Measurements from ENCODE around the gene TNFSF11. TPM values are rescaled to one million over a fixed set of nuclear protein-coding genes. Genes with fewer than 3 reads are reported as not detected.

Gene TNFSF11
- total RNA-seq, 5 donors from 2014 or later (not counting 1 experiment from before 2014, with no cell fraction given) = 0.21 to 1.3 (median 0.50) TPM; not detected in 1

DNA sequence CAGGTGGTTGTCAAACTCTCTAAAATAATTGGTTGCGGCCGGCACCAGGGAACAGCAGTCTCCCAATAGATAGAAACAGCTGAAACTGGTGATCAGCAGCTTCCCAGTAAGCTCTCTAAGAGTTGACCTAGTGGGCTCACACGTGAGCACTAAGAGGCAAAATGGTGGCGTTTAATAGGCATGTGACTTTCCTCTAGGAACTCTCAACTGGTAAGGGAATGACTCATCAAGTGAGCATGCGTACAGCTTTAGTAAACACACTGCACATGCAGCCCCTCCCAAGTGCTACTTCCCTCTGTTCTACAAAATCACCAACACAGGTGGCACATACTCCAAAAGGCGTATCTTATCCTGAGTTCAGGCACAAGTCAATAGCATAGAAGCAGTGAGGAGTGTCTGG lies 41.7 kb downstream of the TNFSF11 start:
- no peak overlapping the region for H3K27ac Mint-ChIP-seq
- no peaks in the 10 kb centered on the region for H3K36me3 Mint-ChIP-seq
- Histone ChIP-seq H3K27me3 (replicated peaks in 1 of 2; ENCODE audit: control insufficient read depth in 2 of 2, extremely low read depth in 1 of 2, insufficient read depth in 2 of 2, low read length in 1 of 2) (peaks cover 0 to 7% of the 10 kb centered on the region in 2 experiments), H3K27ac (ENCODE audit: low read length) (no peak overlapping the region), H3K4me1 (ENCODE audit: control insufficient read depth in 1 of 2, extremely low read depth in 1 of 2, insufficient read depth in 2 of 2, low read length in 2 of 2) (no peaks in the 10 kb centered on the region), H3K9me3 (no peaks in the 10 kb centered on the region), H3K36me3 (ENCODE audit: control insufficient read depth in 2 of 2, extremely low read depth in 1 of 2, insufficient read depth in 1 of 2, low read length in 1 of 2) (no peaks in the 10 kb centered on the region), H3K4me3 (ENCODE audit: control insufficient read depth in 1 of 2, extremely low read depth in 1 of 2, low read length in 1 of 2) (no peak overlapping the region)
- DNase-seq (no peak), ATAC-seq (replicated peaks in 1 of 4) (no peak)
- H3K4me1 Mint-ChIP-seq = no peaks in the 10 kb centered on the region
- H3K4me3 Mint-ChIP-seq = no peak overlapping the region
- POLR2A ChIA-PET = no interaction called here
- CTCF ChIA-PET = no interaction called here
- H3K9me3 Mint-ChIP-seq = no peaks in the 10 kb centered on the region
- H3K27me3 Mint-ChIP-seq = peaks cover 3 to 7% of the 10 kb centered on the region in 2 donors
- WGBS (ENCODE audit: insufficient coverage) = 83% methylated on average over 2 of the region's 6 CpGs

DNA sequence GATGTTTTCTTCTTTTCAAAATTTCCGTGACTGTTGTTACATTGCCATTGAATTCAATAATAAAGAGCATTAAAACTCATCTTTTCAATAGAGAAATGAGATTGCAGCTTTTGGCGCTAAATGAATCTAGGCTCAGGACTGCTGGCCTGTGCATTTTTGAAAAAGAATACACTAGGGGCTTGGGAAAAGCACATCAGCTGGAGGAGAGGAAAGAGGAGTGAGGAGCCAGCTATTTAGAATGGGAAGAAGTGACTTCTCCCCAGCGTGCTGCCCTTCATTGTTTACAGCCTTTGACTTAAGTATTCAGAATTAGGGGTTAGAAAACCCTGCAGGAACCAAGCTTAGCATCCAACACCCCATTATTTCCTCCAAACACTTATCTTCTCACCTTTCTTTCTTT lies 43.3 kb downstream of the TNFSF11 start:
- POLR2A ChIA-PET = no interaction called here
- no peak overlapping the region for H3K27ac Mint-ChIP-seq
- CTCF ChIA-PET = no interaction called here

DNA sequence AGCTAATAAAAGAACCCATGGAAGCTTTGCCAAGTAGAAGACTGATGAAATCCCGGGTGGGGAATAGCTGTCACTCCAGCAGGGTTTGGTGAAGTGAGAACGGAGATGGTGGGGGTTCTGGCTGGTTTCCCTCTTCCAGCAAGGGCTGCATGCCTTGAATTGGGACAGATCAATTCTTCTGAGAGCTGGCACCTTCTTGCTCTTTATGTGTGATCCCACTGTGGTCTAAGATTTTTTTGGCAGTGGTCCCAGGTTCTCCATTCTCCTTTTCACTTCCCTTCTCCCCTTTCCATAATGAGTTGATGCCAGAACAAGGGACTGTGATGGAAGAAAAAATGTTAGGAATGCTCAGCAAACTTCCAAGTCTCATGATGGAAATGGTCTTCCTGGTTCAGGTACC lies 50.0 kb downstream of the TNFSF11 start:
- H3K36me3 ChIP-seq (ENCODE audit: control insufficient read depth in 2 of 2, extremely low read depth in 1 of 2, insufficient read depth in 1 of 2, low read length in 1 of 2) = no peaks in the 10 kb centered on the region
- no peaks in the 10 kb centered on the region for H3K9me3 ChIP-seq
- Mint-ChIP-seq H3K4me1 (no peaks in the 10 kb centered on the region), H3K36me3 (no peaks in the 10 kb centered on the region), H3K9me3 (no peaks in the 10 kb centered on the region), H3K27me3 (peaks cover 7 to 8% of the 10 kb centered on the region in 2 donors), H3K4me3 (no peak overlapping the region), H3K27ac (no peak overlapping the region)
- no peak for DNase-seq
- H3K4me3 ChIP-seq (ENCODE audit: control insufficient read depth in 1 of 2, extremely low read depth in 1 of 2, low read length in 1 of 2) = no peak overlapping the region
- CTCF ChIA-PET = no interaction called here
- no peak overlapping the region for H3K27ac ChIP-seq (ENCODE audit: low read length)
- WGBS (ENCODE audit: insufficient coverage) = 83% methylated on average over 2 of the region's 2 CpGs
- H3K27me3 ChIP-seq (replicated peaks in 1 of 2; ENCODE audit: control insufficient read depth in 2 of 2, extremely low read depth in 1 of 2, insufficient read depth in 2 of 2, low read length in 1 of 2) = no peaks in the 10 kb centered on the region
- no peak for ATAC-seq (replicated peaks in 1 of 4)
- POLR2A ChIA-PET = no interaction called here
- H3K4me1 ChIP-seq (ENCODE audit: control insufficient read depth in 1 of 2, extremely low read depth in 1 of 2, insufficient read depth in 2 of 2, low read length in 2 of 2) = no peaks in the 10 kb centered on the region

More for the DNA sequence above, 43.3 kb downstream of the TNFSF11 start:
- Histone ChIP-seq H3K9me3 (no peaks in the 10 kb centered on the region), H3K27me3 (replicated peaks in 1 of 2; ENCODE audit: control insufficient read depth in 2 of 2, extremely low read depth in 1 of 2, insufficient read depth in 2 of 2, low read length in 1 of 2) (peaks cover 0 to 7% of the 10 kb centered on the region in 2 experiments), H3K4me3 (ENCODE audit: control insufficient read depth in 1 of 2, extremely low read depth in 1 of 2, low read length in 1 of 2) (no peak overlapping the region), H3K27ac (ENCODE audit: low read length) (no peak overlapping the region), H3K4me1 (ENCODE audit: control insufficient read depth in 1 of 2, extremely low read depth in 1 of 2, insufficient read depth in 2 of 2, low read length in 2 of 2) (no peaks in the 10 kb centered on the region), H3K36me3 (ENCODE audit: control insufficient read depth in 2 of 2, extremely low read depth in 1 of 2, insufficient read depth in 1 of 2, low read length in 1 of 2) (no peaks in the 10 kb centered on the region)
- DNase-seq = no peak
- Mint-ChIP-seq H3K36me3 (no peaks in the 10 kb centered on the region), H3K27me3 (peaks cover 3 to 7% of the 10 kb centered on the region in 2 donors), H3K9me3 (no peaks in the 10 kb centered on the region), H3K4me1 (no peaks in the 10 kb centered on the region), H3K4me3 (no peak overlapping the region)
- no CpG with 5 or more reads among the region's 3 CpGs for WGBS (ENCODE audit: insufficient coverage)
- no peak for ATAC-seq (replicated peaks in 1 of 4)

DNA sequence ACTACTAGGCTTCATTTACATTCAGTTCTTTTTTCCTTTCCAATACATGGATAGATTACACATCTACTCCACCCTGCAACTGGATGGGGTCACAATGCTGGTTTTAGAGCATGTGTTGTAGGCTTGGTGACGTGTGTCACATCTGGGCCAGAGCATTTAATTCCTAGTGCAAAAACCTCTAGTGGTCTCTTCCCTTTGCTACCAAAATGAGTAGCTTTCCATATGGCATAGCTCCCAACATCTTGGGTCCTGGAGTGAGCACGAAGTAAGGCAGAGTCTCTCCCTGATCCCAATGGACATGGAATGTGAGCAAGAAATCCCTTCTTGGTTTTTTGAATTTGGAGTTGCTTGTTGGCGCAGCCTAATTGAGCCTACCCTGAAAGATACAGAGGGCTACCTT lies 51.7 kb downstream of the TNFSF11 start:
- ChIA-PET POLR2A (interaction anchor here in 1 of 2 donors (0.5 kb wide), 1 partner anchor 14 kb away, joined by 3 read pairs; no protein-coding TSS in a partner anchor), CTCF (no interaction called here)
- Mint-ChIP-seq H3K4me1 (no peaks in the 10 kb centered on the region), H3K27me3 (peaks cover 7 to 8% of the 10 kb centered on the region in 2 donors), H3K27ac (no peak overlapping the region), H3K36me3 (no peaks in the 10 kb centered on the region), H3K9me3 (no peaks in the 10 kb centered on the region), H3K4me3 (no peak overlapping the region)
- Histone ChIP-seq H3K36me3 (ENCODE audit: control insufficient read depth in 2 of 2, extremely low read depth in 1 of 2, insufficient read depth in 1 of 2, low read length in 1 of 2) (no peaks in the 10 kb centered on the region), H3K4me3 (ENCODE audit: control insufficient read depth in 1 of 2, extremely low read depth in 1 of 2, low read length in 1 of 2) (no peak overlapping the region), H3K27ac (ENCODE audit: low read length) (no peak overlapping the region), H3K4me1 (ENCODE audit: control insufficient read depth in 1 of 2, extremely low read depth in 1 of 2, insufficient read depth in 2 of 2, low read length in 2 of 2) (no peaks in the 10 kb centered on the region), H3K27me3 (replicated peaks in 1 of 2; ENCODE audit: control insufficient read depth in 2 of 2, extremely low read depth in 1 of 2, insufficient read depth in 2 of 2, low read length in 1 of 2) (no peaks in the 10 kb centered on the region), H3K9me3 (no peaks in the 10 kb centered on the region)
- no peak for DNase-seq
- no CpG with 5 or more reads among the region's 3 CpGs for WGBS (ENCODE audit: insufficient coverage)
- no peak for ATAC-seq (replicated peaks in 1 of 4)

DNA sequence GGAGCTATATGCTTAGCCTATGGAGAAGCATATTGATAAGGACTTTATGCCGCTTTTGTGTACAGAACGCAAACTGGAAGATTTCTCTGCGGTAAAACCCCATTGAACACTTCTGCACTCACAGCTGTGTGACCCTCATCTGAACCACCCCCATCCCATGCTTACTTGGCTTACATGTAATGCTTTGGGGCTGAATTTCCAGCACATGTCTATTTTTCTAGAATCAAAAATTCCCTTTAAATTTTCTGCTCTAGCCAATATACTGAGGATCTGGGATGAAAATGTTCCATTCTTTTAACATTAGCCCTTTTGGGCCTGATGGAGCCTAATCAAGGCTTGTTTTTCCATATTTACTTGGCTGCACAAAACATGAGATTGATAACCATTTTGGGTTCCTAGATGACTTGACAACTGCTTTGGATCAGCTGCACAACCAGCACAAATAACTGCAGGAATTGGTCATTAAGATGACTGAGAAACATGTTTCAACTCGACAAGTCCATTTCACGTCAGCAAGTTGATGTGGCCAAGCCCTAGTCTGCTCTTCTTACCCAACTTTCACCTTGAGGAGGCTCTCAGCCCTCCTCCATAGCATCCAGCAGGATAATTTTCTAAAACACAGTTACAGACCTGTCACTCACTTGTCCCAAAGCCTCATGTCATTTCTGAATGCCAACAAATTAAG lies 52.4 kb downstream of the TNFSF11 start:
- CTCF ChIA-PET = no interaction called here
- ATAC-seq (replicated peaks in 1 of 4) = no peak

DNA sequence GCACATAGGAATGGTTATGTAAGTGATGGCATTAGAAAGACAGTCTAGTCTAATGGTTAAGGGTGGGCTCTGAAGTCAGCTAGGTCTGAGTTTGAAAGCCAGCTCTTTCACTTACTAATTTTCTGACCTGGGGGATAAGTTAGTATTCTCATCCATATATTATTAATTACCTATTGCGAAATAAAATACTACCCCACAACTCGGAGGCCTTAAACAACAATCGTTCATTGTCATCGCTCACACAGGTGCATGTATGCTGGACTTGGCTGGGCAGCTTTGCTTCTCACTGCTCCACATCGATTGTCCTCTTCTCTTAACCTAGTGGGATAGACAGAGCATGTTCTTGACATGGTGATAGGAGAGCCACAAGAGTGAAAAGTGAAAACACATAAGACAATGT lies 54.7 kb downstream of the TNFSF11 start:
- Histone ChIP-seq H3K4me1 (ENCODE audit: control insufficient read depth in 1 of 2, extremely low read depth in 1 of 2, insufficient read depth in 2 of 2, low read length in 2 of 2) (no peaks in the 10 kb centered on the region), H3K27ac (ENCODE audit: low read length) (no peak overlapping the region), H3K27me3 (replicated peaks in 1 of 2; ENCODE audit: control insufficient read depth in 2 of 2, extremely low read depth in 1 of 2, insufficient read depth in 2 of 2, low read length in 1 of 2) (no peaks in the 10 kb centered on the region), H3K9me3 (no peaks in the 10 kb centered on the region), H3K4me3 (ENCODE audit: control insufficient read depth in 1 of 2, extremely low read depth in 1 of 2, low read length in 1 of 2) (no peak overlapping the region), H3K36me3 (ENCODE audit: control insufficient read depth in 2 of 2, extremely low read depth in 1 of 2, insufficient read depth in 1 of 2, low read length in 1 of 2) (no peaks in the 10 kb centered on the region)
- Mint-ChIP-seq H3K4me1 (no peaks in the 10 kb centered on the region), H3K36me3 (no peaks in the 10 kb centered on the region), H3K27ac (no peak overlapping the region), H3K4me3 (no peak overlapping the region), H3K27me3 (peaks cover 7 to 8% of the 10 kb centered on the region in 2 donors), H3K9me3 (no peaks in the 10 kb centered on the region)
- no peak for DNase-seq
- ChIA-PET POLR2A (no interaction called here), CTCF (no interaction called here)
- no peak for ATAC-seq (replicated peaks in 1 of 4)
- WGBS (ENCODE audit: insufficient coverage) = no CpG with 5 or more reads among the region's 5 CpGs

More for the DNA sequence above, 52.4 kb downstream of the TNFSF11 start:
- H3K36me3 Mint-ChIP-seq = no peaks in the 10 kb centered on the region
- Histone ChIP-seq H3K27me3 (replicated peaks in 1 of 2; ENCODE audit: control insufficient read depth in 2 of 2, extremely low read depth in 1 of 2, insufficient read depth in 2 of 2, low read length in 1 of 2) (no peaks in the 10 kb centered on the region), H3K36me3 (ENCODE audit: control insufficient read depth in 2 of 2, extremely low read depth in 1 of 2, insufficient read depth in 1 of 2, low read length in 1 of 2) (no peaks in the 10 kb centered on the region), H3K27ac (ENCODE audit: low read length) (no peak overlapping the region), H3K9me3 (no peaks in the 10 kb centered on the region), H3K4me1 (ENCODE audit: control insufficient read depth in 1 of 2, extremely low read depth in 1 of 2, insufficient read depth in 2 of 2, low read length in 2 of 2) (no peaks in the 10 kb centered on the region), H3K4me3 (ENCODE audit: control insufficient read depth in 1 of 2, extremely low read depth in 1 of 2, low read length in 1 of 2) (no peak overlapping the region)
- H3K27ac Mint-ChIP-seq = no peak overlapping the region
- no peak overlapping the region for H3K4me3 Mint-ChIP-seq
- H3K27me3 Mint-ChIP-seq = peaks cover 7 to 8% of the 10 kb centered on the region in 2 donors
- H3K9me3 Mint-ChIP-seq = no peaks in the 10 kb centered on the region
- DNase-seq = no peak
- POLR2A ChIA-PET = no interaction called here
- no peaks in the 10 kb centered on the region for H3K4me1 Mint-ChIP-seq
- WGBS (ENCODE audit: insufficient coverage) = 84% methylated on average over 5 of the region's 5 CpGs

DNA sequence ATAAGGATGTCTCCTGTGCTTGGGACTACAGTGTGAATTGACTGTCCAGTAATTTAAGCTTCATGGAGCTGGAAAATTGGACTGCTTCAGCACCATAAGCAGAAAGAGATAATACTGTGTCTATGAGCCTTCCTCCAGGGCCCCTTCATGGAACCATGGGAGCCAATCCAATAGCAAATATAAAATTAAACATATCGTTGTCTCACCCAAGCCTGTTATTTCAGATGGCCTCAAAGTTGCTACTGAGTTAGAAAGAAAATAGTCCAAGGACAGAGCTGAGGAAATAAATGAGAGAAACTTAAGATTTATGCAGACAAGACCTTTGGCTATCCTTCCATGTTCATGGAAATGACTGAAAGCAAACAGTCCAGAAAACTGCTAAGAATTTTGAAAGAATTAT lies 57.2 kb downstream of the TNFSF11 start:
- H3K4me1 Mint-ChIP-seq = no peaks in the 10 kb centered on the region
- no peaks in the 10 kb centered on the region for H3K36me3 Mint-ChIP-seq
- Histone ChIP-seq H3K27ac (ENCODE audit: low read length) (no peak overlapping the region), H3K27me3 (replicated peaks in 1 of 2; ENCODE audit: control insufficient read depth in 2 of 2, extremely low read depth in 1 of 2, insufficient read depth in 2 of 2, low read length in 1 of 2) (no peaks in the 10 kb centered on the region), H3K36me3 (ENCODE audit: control insufficient read depth in 2 of 2, extremely low read depth in 1 of 2, insufficient read depth in 1 of 2, low read length in 1 of 2) (no peaks in the 10 kb centered on the region), H3K4me1 (ENCODE audit: control insufficient read depth in 1 of 2, extremely low read depth in 1 of 2, insufficient read depth in 2 of 2, low read length in 2 of 2) (no peaks in the 10 kb centered on the region), H3K9me3 (no peaks in the 10 kb centered on the region), H3K4me3 (ENCODE audit: control insufficient read depth in 1 of 2, extremely low read depth in 1 of 2, low read length in 1 of 2) (no peak overlapping the region)
- no CpG with 5 or more reads among the region's 1 CpG for WGBS (ENCODE audit: insufficient coverage)
- H3K27ac Mint-ChIP-seq = no peak overlapping the region
- H3K4me3 Mint-ChIP-seq = no peak overlapping the region
- H3K9me3 Mint-ChIP-seq = no peaks in the 10 kb centered on the region
- H3K27me3 Mint-ChIP-seq = peaks cover 6 to 7% of the 10 kb centered on the region in 2 donors
- ChIA-PET POLR2A (no interaction called here), CTCF (no interaction called here)
- ATAC-seq (replicated peaks in 1 of 4) (no peak), DNase-seq (no peak)
